Measurements from ENCODE around the gene ZSWIM8. TPM values are rescaled to one million over a fixed set of nuclear protein-coding genes. Genes with fewer than 3 reads are reported as not detected.
"Not testable (repeated sequence)": the region's sequence is repeated elsewhere in the genome, so short reads cannot be mapped to it uniquely, and the experiment has no call there.

The ZSWIM8 gene
- 165 TPM for total RNA-seq (ENCODE audit: unreplicated experiment)
- long read RNA-seq, partial matches to known transcripts, result 3 of 3 reads
- long read RNA-seq, other reads (novel, unspliced or antisense), result 0 of 3 reads

GRCh38 chr10:73785211-73785720 is at the start of gene ZSWIM8:
Gene ZSWIM8 (plus strand): TSS chr10:73785606. CDS start chr10:73785879, 273 bp downstream.
- no peaks in the 10 kb centered on the region for H3K36me3 Mint-ChIP-seq (ENCODE audit: unreplicated experiment)
- H3K27ac Mint-ChIP-seq (ENCODE audit: unreplicated experiment), result peak within 1 kb of the TSS; percentile 92
- H3K4me3 Mint-ChIP-seq (ENCODE audit: unreplicated experiment), result peak within 1 kb of the TSS; percentile 96
- peaks cover 7% of the 10 kb centered on the region for H3K9me3 Mint-ChIP-seq (ENCODE audit: unreplicated experiment)
- peaks cover 8% of the 10 kb centered on the region for H3K27me3 Mint-ChIP-seq (ENCODE audit: unreplicated experiment)
- TF ChIP-seq CTCF (IDR thresholded peaks at IDR 0.05; ENCODE audit: partially characterized antibody, unreplicated experiment), result no peak
- peaks cover 24% of the 10 kb centered on the region for H3K4me1 Mint-ChIP-seq (ENCODE audit: low read depth, unreplicated experiment)
- DNase-seq, result peak; percentile 85

GRCh38 chr10:73740501-73741254 is 44.7 kb upstream of the ZSWIM8 start:
- not testable (repeated sequence) for H3K27ac Mint-ChIP-seq (ENCODE audit: unreplicated experiment); H3K9me3 Mint-ChIP-seq (ENCODE audit: unreplicated experiment); H3K4me3 Mint-ChIP-seq (ENCODE audit: unreplicated experiment); H3K36me3 Mint-ChIP-seq (ENCODE audit: unreplicated experiment); H3K4me1 Mint-ChIP-seq (ENCODE audit: low read depth, unreplicated experiment); DNase-seq; H3K27me3 Mint-ChIP-seq (ENCODE audit: unreplicated experiment)

GRCh38 chr10:73742454-73742734 is 43.0 kb upstream of the ZSWIM8 start:
- peak overlapping the region; percentile 100 for H3K27ac Mint-ChIP-seq (ENCODE audit: unreplicated experiment)
- no peak overlapping the region for H3K4me3 Mint-ChIP-seq (ENCODE audit: unreplicated experiment)
- no peaks in the 10 kb centered on the region for H3K36me3 Mint-ChIP-seq (ENCODE audit: unreplicated experiment)
- peaks cover 6% of the 10 kb centered on the region for H3K27me3 Mint-ChIP-seq (ENCODE audit: unreplicated experiment)
- H3K4me1 Mint-ChIP-seq (ENCODE audit: low read depth, unreplicated experiment), result peaks cover 10% of the 10 kb centered on the region
- TF ChIP-seq CTCF (IDR thresholded peaks at IDR 0.05; ENCODE audit: partially characterized antibody, unreplicated experiment), result no peak
- no peak for DNase-seq
- H3K9me3 Mint-ChIP-seq (ENCODE audit: unreplicated experiment), result peaks cover 6% of the 10 kb centered on the region

GRCh38 chr10:73743327-73743904 is 42.0 kb upstream of the ZSWIM8 start:
- Mint-ChIP-seq H3K36me3 (ENCODE audit: unreplicated experiment) (no peaks in the 10 kb centered on the region), H3K27me3 (ENCODE audit: unreplicated experiment) (peaks cover 6% of the 10 kb centered on the region), H3K4me1 (ENCODE audit: low read depth, unreplicated experiment) (peaks cover 10% of the 10 kb centered on the region), H3K27ac (ENCODE audit: unreplicated experiment) (peak overlapping the region; percentile 100), H3K4me3 (ENCODE audit: unreplicated experiment) (peak overlapping the region; percentile 95), H3K9me3 (ENCODE audit: unreplicated experiment) (peaks cover 6% of the 10 kb centered on the region)
- no peak for DNase-seq
- TF ChIP-seq CTCF (IDR thresholded peaks at IDR 0.05; ENCODE audit: partially characterized antibody, unreplicated experiment), result no peak

- Mint-ChIP-seq H3K36me3 (ENCODE audit: unreplicated experiment) (peaks cover 2% of the 10 kb centered on the region), H3K9me3 (ENCODE audit: unreplicated experiment) (peaks cover 6% of the 10 kb centered on the region), H3K27me3 (ENCODE audit: unreplicated experiment) (peaks cover 6% of the 10 kb centered on the region), H3K27ac (ENCODE audit: unreplicated experiment) (peak within 1 kb of the TSS; percentile 100), H3K4me3 (ENCODE audit: unreplicated experiment) (peak within 1 kb of the TSS; percentile 95), H3K4me1 (ENCODE audit: low read depth, unreplicated experiment) (peaks cover 10% of the 10 kb centered on the region)
- TF ChIP-seq CTCF (IDR thresholded peaks at IDR 0.05; ENCODE audit: partially characterized antibody, unreplicated experiment), result no peak
- peak; percentile 94 for DNase-seq
Measured at GRCh38 chr10:73743905-73744663, 41.3 kb upstream of the ZSWIM8 start, which contains the start of gene SEC24C. Gene SEC24C (plus strand): TSS chr10:73744372. CDS start chr10:73746833, 2,461 bp downstream.
